BJ (cell line): ENCODE results near the gene ARHGAP5. TPM values are rescaled to one million over a fixed set of nuclear protein-coding genes. Genes with fewer than 3 reads are reported as not detected.

Source experiments
- CTCF ChIA-PET: fragments of 350-600 bp; formaldehyde crosslinking; extraction: SDS; loops from one replicate; lab custom pipeline; 2021; ENCODE audit warnings: antibody characterized with exemption, inconsistent platforms; lab: Yijun Ruan, JAX
- POLR2A ChIA-PET: fragments of 300-600 bp; sonication (Branson Sonifier 250); formaldehyde crosslinking; extraction: SDS; loops from one replicate; lab custom pipeline; 2021; ENCODE audit warnings: antibody characterized with exemption; lab: Charles Lee
- DNase-seq: peaks from one replicate; pipeline ENCODE4 v3.0.0-alpha.2; 2011; ENCODE audit warnings: low read depth
- H3K27me3 ChIP-seq: 2 replicates; pipeline ENCODE4 v1.6.0; 2011; ENCODE audit warnings: low read length; ENCODE audit not compliant: control insufficient read depth, insufficient read depth
- H3K36me3 ChIP-seq: 2 replicates; pipeline ENCODE4 v1.5.1; 2011; ENCODE audit warnings: low read length; ENCODE audit not compliant: control insufficient read depth, insufficient read depth
- H3K4me3 ChIP-seq: 2 replicates; pipeline ENCODE4 v1.5.1; 2011; ENCODE audit warnings: low read depth, mild to moderate bottlenecking, control low read depth, low read length
- polyA plus RNA-seq: library from polyadenylated mRNA; depleted of rRNA; stranded (reverse); fragments of >200 nt; gene quantifications from 2 replicates; pipeline ENCODE4 v1.2.3, GENCODE V29; 2011
- TF ChIP-seq, protein P1 (sequence below): IDR thresholded peaks from 2 replicates; pipeline ENCODE4 v1.5.1; 2011; ENCODE audit warnings: low read depth, mild to moderate bottlenecking, control low read depth, inconsistent platforms, low read length, moderate library complexity; ENCODE audit not compliant: insufficient read depth

ARHGAP5 gene
- polyA plus RNA-seq, 1 experiment, result 17.4 TPM

DNA sequence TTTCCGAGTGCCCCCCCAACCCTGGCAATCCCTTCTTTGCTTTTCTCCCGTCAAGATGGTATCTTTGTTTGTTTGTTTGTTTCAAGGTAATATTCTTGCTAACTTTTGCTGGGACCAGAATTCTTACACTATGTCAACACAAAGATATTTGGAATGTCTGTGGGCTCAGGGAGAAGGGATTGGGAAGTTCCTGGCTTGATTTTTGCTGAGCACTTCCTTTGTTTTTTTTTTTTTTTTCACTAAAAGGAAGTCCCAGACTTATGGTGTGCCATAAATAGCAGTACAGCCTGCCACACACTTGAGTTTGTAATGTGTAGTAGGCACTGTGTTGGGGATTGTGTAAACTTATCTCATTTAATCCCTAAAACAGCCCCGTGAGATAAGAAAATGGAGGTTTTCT, 113.6 kb downstream of the ARHGAP5 start:
- TF ChIP-seq, protein P1, sequence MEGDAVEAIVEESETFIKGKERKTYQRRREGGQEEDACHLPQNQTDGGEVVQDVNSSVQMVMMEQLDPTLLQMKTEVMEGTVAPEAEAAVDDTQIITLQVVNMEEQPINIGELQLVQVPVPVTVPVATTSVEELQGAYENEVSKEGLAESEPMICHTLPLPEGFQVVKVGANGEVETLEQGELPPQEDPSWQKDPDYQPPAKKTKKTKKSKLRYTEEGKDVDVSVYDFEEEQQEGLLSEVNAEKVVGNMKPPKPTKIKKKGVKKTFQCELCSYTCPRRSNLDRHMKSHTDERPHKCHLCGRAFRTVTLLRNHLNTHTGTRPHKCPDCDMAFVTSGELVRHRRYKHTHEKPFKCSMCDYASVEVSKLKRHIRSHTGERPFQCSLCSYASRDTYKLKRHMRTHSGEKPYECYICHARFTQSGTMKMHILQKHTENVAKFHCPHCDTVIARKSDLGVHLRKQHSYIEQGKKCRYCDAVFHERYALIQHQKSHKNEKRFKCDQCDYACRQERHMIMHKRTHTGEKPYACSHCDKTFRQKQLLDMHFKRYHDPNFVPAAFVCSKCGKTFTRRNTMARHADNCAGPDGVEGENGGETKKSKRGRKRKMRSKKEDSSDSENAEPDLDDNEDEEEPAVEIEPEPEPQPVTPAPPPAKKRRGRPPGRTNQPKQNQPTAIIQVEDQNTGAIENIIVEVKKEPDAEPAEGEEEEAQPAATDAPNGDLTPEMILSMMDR, result no peak
- Histone ChIP-seq H3K27me3 (peaks cover 3% of the 10 kb centered on the region), H3K4me3 (no peak overlapping the region), H3K36me3 (no peaks in the 10 kb centered on the region)
- POLR2A ChIA-PET, result no interaction called here
- DNase-seq, result no peak
- CTCF ChIA-PET, result no interaction called here

DNA sequence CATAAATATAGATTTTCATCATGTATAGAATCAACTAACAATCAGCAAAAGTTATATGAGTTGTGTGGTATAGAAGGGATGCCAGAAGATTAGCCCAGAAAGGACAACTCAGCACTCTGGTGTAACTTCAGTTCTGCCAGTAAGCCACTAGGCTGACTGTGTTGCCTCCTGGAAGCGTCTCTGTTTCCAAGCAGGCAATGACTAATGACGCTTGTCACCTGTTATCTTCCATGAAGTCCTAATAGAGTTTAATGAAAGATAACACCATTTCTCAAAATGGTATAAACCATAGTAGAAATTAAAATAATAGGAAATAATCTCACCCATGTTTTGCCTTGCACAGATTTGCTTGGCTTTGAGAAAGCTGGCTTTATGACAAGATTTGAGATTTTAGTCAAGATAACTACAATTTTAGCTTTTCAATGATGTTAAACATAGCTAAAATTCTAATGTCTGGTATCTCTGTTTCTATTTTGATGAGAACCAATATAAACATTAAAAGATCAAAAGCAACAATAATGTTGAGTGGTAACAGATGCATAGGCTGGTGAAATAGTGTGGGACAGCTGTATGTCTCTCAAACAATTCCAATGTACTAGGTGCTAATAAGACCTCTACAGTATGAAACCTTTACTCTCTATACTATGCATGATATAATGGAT, 115.7 kb downstream of the ARHGAP5 start:
- TF ChIP-seq, protein P1, result no peak
- POLR2A ChIA-PET, result no interaction called here

DNA sequence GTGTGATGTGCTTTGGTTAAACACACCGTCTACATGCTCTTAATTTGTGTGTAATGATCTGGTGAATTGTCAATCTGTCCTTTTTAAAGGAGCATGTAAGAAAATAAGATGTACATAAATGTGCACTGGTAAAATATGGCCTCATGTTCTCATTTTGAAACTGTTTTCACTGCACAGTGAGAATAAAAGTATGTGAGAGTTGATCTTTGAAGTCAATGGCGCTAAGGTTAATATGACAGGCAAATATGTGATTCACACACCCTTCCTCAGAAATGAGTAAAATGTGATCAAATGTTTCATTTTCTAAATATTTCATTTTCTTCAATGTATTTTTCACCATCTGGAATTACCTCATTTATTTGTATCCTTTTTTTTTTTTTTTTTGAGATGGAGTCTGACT, 116.4 kb downstream of the ARHGAP5 start:
- CTCF ChIA-PET, result no interaction called here
- TF ChIP-seq, protein P1, result no peak
- H3K36me3 ChIP-seq, result no peaks in the 10 kb centered on the region
- POLR2A ChIA-PET, result no interaction called here
- H3K4me3 ChIP-seq, result no peak overlapping the region
- DNase-seq, result no peak
- H3K27me3 ChIP-seq, result peaks cover 3% of the 10 kb centered on the region

More for the DNA sequence above, 115.7 kb downstream of the ARHGAP5 start:
- DNase-seq, result no peak
- no peaks in the 10 kb centered on the region for H3K36me3 ChIP-seq
- CTCF ChIA-PET, result interaction anchor here (1.0 kb wide), 1 partner anchor 9 kb away, joined by 3 read pairs; no protein-coding TSS in a partner anchor
- peaks cover 3% of the 10 kb centered on the region for H3K27me3 ChIP-seq
- no peak overlapping the region for H3K4me3 ChIP-seq

DNA sequence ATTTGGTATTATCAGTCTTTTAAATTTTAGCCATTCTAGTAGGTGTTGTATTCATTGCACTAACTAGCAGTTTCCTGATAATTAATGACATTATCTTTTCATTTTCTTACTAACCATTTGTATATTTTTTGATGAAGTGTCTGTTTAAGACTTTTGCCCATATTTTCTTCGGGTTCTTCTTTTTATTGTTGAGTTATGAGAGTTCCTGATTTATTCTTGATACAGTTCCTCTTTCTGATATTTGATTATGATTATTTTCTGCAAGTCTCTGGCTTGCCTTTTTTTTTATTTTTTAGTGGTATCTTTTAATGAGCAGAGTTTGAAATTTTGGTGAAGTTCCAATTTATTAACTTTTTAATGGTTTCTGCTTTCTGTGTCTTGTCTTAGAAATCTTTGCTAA, 118.5 kb downstream of the ARHGAP5 start:
- no peak for DNase-seq
- Histone ChIP-seq H3K4me3 (no peak overlapping the region), H3K27me3 (peaks cover 3% of the 10 kb centered on the region), H3K36me3 (no peaks in the 10 kb centered on the region)
- CTCF ChIA-PET, result no interaction called here
- POLR2A ChIA-PET, result no interaction called here
- TF ChIP-seq, protein P1, result no peak

DNA sequence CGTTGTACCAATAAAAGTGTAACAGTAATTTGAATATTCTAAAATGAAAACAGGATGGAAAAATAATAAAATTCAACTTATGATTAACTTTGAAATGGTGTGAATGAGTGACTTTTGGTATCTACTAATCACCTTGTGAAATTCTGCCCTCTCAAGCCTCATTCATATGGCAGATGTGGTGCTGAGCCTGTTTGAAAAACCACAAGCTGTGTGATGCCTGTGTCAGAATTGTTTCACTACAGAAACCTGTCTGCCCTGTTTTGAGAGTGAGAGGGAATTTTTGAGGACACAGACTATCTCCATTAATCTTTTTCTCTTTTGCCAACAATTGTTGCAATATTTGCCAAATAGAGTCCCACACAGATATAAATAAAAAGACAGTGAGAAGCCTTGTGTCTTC, 120.8 kb downstream of the ARHGAP5 start:
- DNase-seq, result no peak
- ChIA-PET POLR2A (no interaction called here), CTCF (no interaction called here)
- TF ChIP-seq, protein P1, result no peak
- H3K4me3 ChIP-seq, result no peak overlapping the region
- H3K27me3 ChIP-seq, result no peaks in the 10 kb centered on the region
- H3K36me3 ChIP-seq, result no peaks in the 10 kb centered on the region
